ENCODE measurements around the gene PML. TPM values are rescaled to one million over a fixed set of nuclear protein-coding genes. Genes with fewer than 3 reads are reported as not detected.

PML gene
- total RNA-seq, 1 donor from 2014 or later, result 227 TPM

GRCh38 chr15:74008901-74009300 lies 14.4 kb downstream of the PML start:
- TF ChIP-seq, protein P1, sequence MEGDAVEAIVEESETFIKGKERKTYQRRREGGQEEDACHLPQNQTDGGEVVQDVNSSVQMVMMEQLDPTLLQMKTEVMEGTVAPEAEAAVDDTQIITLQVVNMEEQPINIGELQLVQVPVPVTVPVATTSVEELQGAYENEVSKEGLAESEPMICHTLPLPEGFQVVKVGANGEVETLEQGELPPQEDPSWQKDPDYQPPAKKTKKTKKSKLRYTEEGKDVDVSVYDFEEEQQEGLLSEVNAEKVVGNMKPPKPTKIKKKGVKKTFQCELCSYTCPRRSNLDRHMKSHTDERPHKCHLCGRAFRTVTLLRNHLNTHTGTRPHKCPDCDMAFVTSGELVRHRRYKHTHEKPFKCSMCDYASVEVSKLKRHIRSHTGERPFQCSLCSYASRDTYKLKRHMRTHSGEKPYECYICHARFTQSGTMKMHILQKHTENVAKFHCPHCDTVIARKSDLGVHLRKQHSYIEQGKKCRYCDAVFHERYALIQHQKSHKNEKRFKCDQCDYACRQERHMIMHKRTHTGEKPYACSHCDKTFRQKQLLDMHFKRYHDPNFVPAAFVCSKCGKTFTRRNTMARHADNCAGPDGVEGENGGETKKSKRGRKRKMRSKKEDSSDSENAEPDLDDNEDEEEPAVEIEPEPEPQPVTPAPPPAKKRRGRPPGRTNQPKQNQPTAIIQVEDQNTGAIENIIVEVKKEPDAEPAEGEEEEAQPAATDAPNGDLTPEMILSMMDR (IDR thresholded peaks at IDR 0.05), result no peak
- peak in 1 of 2 donors; percentile 52 for DNase-seq (ENCODE audit: low spot score in 2 of 2)
- Histone ChIP-seq H3K36me3 (peaks cover 0 to 15% of the 10 kb centered on the region in 2 donors), H3K4me3 (no peak overlapping the region), H3K4me1 (peaks cover 0 to 30% of the 10 kb centered on the region in 2 donors), H3K27me3 (no peaks in the 10 kb centered on the region), H3K27ac (no peak overlapping the region), H3K9me3 (no peaks in the 10 kb centered on the region)
- intact Hi-C loops (cut with DNase I), result no loop called here

GRCh38 chr15:74010929-74011540 lies 16.5 kb downstream of the PML start:
- peak in 1 of 2 donors; percentile 61 for DNase-seq (ENCODE audit: low spot score in 2 of 2)
- peak overlapping the region; percentile 27 to 62 for H3K27ac ChIP-seq
- intact Hi-C loops (cut with DNase I), result no loop called here
- TF ChIP-seq, protein P1 (IDR thresholded peaks at IDR 0.05), result no peak
- no peaks in the 10 kb centered on the region for H3K27me3 ChIP-seq
- H3K4me3 ChIP-seq, result no peak overlapping the region
- H3K9me3 ChIP-seq, result no peaks in the 10 kb centered on the region
- H3K36me3 ChIP-seq, result peaks cover 0 to 3% of the 10 kb centered on the region in 2 donors
- peaks cover 0 to 25% of the 10 kb centered on the region in 2 donors for H3K4me1 ChIP-seq

GRCh38 chr15:74011610-74012009 lies 17.1 kb downstream of the PML start:
- no peaks in the 10 kb centered on the region for H3K9me3 ChIP-seq
- TF ChIP-seq, protein P1 (IDR thresholded peaks at IDR 0.05), result no peak
- intact Hi-C loops (cut with DNase I), result no loop called here
- H3K27ac ChIP-seq, result peak overlapping the region in 1 of 2 donors; percentile 62
- DNase-seq (ENCODE audit: low spot score in 2 of 2), result peak in 1 of 2 donors; percentile 73
- H3K36me3 ChIP-seq, result peaks cover 0 to 3% of the 10 kb centered on the region in 2 donors
- H3K4me3 ChIP-seq, result no peak overlapping the region
- H3K4me1 ChIP-seq, result peaks cover 0 to 24% of the 10 kb centered on the region in 2 donors
- no peaks in the 10 kb centered on the region for H3K27me3 ChIP-seq

DNA sequence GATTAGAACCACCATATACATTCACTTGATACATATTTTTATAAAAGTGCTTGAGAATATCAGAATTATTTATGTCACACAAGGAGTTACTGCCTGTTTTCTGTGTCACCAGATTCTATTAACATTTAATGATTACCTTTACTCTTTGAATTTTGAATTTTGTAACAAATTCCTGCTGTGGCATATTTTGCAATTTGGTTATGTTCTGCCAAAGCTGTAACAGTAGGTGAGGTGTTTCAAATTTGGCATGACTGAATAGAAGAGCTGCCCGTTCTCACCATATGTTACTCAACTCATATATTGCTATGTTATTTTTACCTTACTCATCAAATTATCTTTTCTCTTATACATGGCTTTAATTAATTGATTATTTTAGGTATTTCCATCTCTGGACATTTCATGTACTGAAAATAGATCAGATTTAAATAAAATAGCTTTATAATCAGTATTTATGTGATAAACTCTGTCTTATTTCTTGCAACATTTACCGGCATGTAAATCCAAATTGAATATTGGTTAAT lies 18.9 kb downstream of the PML start:
- TF ChIP-seq, protein P1 (IDR thresholded peaks at IDR 0.05), result no peak
- no peak overlapping the region for H3K27ac ChIP-seq
- intact Hi-C loops (cut with DNase I), result no loop called here

DNA sequence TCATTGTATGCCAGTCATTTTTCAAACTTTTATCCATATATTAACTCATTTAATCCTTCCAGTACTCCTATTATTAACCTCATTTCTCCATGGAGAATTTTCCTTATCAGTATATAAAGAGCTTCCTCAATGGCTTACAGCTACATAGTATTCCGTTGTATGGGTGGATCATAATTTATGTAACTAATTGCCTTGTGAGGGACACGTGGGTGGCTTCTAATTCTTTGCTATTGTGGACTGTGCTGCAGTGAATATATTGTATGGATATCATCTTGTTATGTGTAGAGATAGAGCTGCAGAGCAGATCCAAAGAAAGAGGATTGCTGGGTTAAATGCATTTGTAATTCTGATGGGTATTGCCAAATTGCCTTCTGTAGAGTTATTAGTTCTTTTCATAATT lies 25.2 kb downstream of the PML start:
- H3K27me3 ChIP-seq, result no peaks in the 10 kb centered on the region
- H3K27ac ChIP-seq, result no peak overlapping the region
- H3K4me3 ChIP-seq, result no peak overlapping the region
- TF ChIP-seq, protein P1 (IDR thresholded peaks at IDR 0.05), result no peak
- DNase-seq (ENCODE audit: low spot score in 2 of 2), result no peak
- H3K4me1 ChIP-seq, result no peaks in the 10 kb centered on the region
- peaks cover 21 to 34% of the 10 kb centered on the region in 2 donors for H3K36me3 ChIP-seq
- intact Hi-C loops (cut with DNase I), result no loop called here
- H3K9me3 ChIP-seq, result no peaks in the 10 kb centered on the region

More for the DNA sequence above, 18.9 kb downstream of the PML start:
- DNase-seq (ENCODE audit: low spot score in 2 of 2), result no peak
- no peaks in the 10 kb centered on the region for H3K9me3 ChIP-seq
- no peaks in the 10 kb centered on the region for H3K27me3 ChIP-seq
- peaks cover 0 to 3% of the 10 kb centered on the region in 2 donors for H3K36me3 ChIP-seq
- peaks cover 0 to 21% of the 10 kb centered on the region in 2 donors for H3K4me1 ChIP-seq
- H3K4me3 ChIP-seq, result no peak overlapping the region
